ENCODE data around the gene CHST7.

CHST7 gene

GRCh38 chrX:46602468-46603102 lies 29.0 kb downstream of the CHST7 start:
- H3K27me3 ChIP-seq (ENCODE audit: low read depth): no peaks in the 10 kb centered on the region
- in situ Hi-C loops (cut with MboI; ENCODE audit: low sequenced_read_pairs): no loop called here
- no peaks in the 10 kb centered on the region for H3K9me3 ChIP-seq
- peaks cover 19% of the 10 kb centered on the region for H3K36me3 ChIP-seq (replicated peaks)
- DNase-seq (ENCODE audit: low spot score in 2 of 2): no peak
- no peak overlapping the region for H3K4me3 ChIP-seq
- H3K4me1 ChIP-seq: peaks cover 3% of the 10 kb centered on the region; the same call in 1 of the 2 replicates

- in situ Hi-C loops (cut with MboI; ENCODE audit: low sequenced_read_pairs): no loop called here
- no peaks in the 10 kb centered on the region; the same call in 1 of the 2 replicates for H3K36me3 ChIP-seq (replicated peaks)
- H3K4me3 ChIP-seq: no peak overlapping the region
- H3K9me3 ChIP-seq: no peaks in the 10 kb centered on the region
- no peaks in the 10 kb centered on the region for H3K4me1 ChIP-seq
- H3K27me3 ChIP-seq (ENCODE audit: low read depth): no peaks in the 10 kb centered on the region
- no peak for DNase-seq (ENCODE audit: low spot score in 2 of 2)
These were observed 34.4 kb downstream of the CHST7 start for GRCh38 chrX:46607916-46608315.

DNA sequence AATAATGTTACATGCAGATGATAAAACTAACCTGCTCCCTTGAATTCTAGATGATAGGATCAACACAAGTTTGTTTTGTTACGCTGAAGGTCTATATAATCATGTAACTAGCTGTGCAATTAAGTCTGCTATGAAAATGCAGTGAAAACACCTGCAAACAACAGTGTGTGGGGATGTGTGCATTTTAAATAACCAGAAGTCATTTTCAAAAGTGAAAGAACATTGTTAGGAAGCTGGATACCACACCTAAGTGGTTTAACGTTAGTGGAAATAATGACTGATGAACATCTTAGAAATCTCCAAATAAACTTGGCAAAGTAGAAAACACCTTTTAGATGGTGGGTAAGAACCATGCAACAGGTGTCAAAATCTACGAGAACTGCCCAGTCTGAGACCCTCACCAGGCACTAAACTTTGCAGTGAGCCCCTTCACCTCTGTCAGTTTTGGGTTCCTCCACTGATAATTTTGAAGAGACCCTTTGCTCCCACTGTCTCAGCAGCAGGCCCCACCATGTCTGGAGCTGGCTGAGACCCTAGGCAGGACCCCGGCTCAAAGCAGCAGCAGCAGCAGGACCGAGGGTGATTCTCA lies 36.6 kb downstream of the CHST7 start:
- no peak overlapping the region for H3K4me3 ChIP-seq
- H3K4me1 ChIP-seq: no peaks in the 10 kb centered on the region
- H3K27me3 ChIP-seq (ENCODE audit: low read depth): no peaks in the 10 kb centered on the region
- in situ Hi-C loops (cut with MboI; ENCODE audit: low sequenced_read_pairs): no loop called here
- H3K9me3 ChIP-seq: no peaks in the 10 kb centered on the region
- H3K36me3 ChIP-seq (replicated peaks): peaks cover 4% of the 10 kb centered on the region
- DNase-seq (ENCODE audit: low spot score in 2 of 2): no peak

DNA sequence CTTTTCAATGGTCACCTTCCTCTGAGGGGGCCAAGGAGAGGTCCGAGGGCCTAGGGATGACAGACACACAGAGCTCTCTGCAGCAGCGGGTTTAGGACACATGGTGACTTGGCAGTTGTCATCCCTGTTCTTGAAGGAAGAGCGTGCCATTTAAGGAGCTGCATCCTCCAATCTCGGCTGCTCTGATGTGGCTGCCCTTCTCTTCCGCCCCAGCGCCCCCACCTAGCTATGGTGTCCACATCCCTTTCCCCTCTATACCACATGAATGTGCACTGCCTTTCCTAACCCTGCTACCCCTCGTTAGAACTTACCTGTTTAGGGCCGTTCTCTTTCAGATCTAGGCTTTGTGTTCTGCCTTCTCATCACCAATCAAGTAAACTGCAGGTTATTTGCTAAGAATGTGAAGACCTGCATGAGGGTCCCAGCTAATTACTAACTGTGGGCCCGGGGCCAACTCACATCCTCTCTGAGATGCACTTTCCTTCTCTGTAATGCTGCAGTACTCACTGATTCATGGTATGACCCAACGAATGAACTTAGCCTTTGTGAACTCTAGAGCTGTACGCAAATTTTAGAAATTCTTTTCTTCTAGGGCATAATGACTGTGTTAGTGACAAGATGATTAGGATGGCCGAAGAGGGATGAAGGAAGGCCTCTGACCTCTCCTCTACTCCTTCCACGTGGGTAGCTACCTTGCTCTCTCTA lies 38.2 kb downstream of the CHST7 start:
- H3K27me3 ChIP-seq (ENCODE audit: low read depth): no peaks in the 10 kb centered on the region
- peaks cover 4% of the 10 kb centered on the region for H3K36me3 ChIP-seq (replicated peaks)
- no peak overlapping the region for H3K4me3 ChIP-seq
- H3K9me3 ChIP-seq: no peaks in the 10 kb centered on the region
- in situ Hi-C loops (cut with MboI; ENCODE audit: low sequenced_read_pairs): no loop called here
- peaks cover 5% of the 10 kb centered on the region for H3K4me1 ChIP-seq
- DNase-seq (ENCODE audit: low spot score in 2 of 2): no peak

DNA sequence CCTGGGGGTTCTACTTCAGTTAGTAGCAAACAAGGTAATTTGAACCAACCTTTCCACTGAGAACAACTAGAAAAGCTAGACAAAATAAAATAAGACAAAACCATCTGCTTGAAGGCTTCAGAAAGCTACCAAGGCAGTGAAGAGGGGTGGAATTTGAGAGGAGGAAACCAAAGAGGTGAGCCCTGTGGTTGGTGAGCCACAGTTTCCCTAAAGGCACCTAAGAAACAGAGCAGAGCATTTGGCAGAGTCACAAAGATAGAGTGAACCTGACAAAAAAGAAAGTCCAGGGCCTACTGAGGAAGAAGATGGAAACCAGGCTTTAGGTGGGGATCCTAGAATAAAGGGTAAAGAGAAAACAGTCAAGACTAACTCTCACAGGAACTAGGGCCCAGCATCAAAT lies 44.3 kb downstream of the CHST7 start:
- Histone ChIP-seq H3K27me3 (ENCODE audit: low read depth) (no peaks in the 10 kb centered on the region), H3K4me3 (no peak overlapping the region), H3K36me3 (replicated peaks) (peaks cover 11% of the 10 kb centered on the region), H3K4me1 (peaks cover 16% of the 10 kb centered on the region), H3K9me3 (no peaks in the 10 kb centered on the region)
- in situ Hi-C loops (cut with MboI; ENCODE audit: low sequenced_read_pairs): no loop called here
- DNase-seq (ENCODE audit: low spot score in 2 of 2): no peak

- no peak for DNase-seq (ENCODE audit: low spot score in 2 of 2)
- H3K4me1 ChIP-seq: peaks cover 16% of the 10 kb centered on the region
- no peak overlapping the region for H3K4me3 ChIP-seq
- in situ Hi-C loops (cut with MboI; ENCODE audit: low sequenced_read_pairs): no loop called here
- H3K9me3 ChIP-seq: no peaks in the 10 kb centered on the region
- H3K36me3 ChIP-seq (replicated peaks): peaks cover 11% of the 10 kb centered on the region
- no peaks in the 10 kb centered on the region for H3K27me3 ChIP-seq (ENCODE audit: low read depth)
These were observed 45.4 kb downstream of the CHST7 start for GRCh38 chrX:46618947-46619346.

- H3K27me3 ChIP-seq (ENCODE audit: low read depth): no peaks in the 10 kb centered on the region
- in situ Hi-C loops (cut with MboI; ENCODE audit: low sequenced_read_pairs): no loop called here
- H3K4me1 ChIP-seq: peaks cover 16% of the 10 kb centered on the region
- no peak for DNase-seq (ENCODE audit: low spot score in 2 of 2)
- H3K36me3 ChIP-seq (replicated peaks): peaks cover 7% of the 10 kb centered on the region
- H3K4me3 ChIP-seq: no peak overlapping the region
- no peaks in the 10 kb centered on the region for H3K9me3 ChIP-seq
These were observed 46.9 kb downstream of the CHST7 start for GRCh38 chrX:46620505-46620904.

GRCh38 chrX:46621572-46621971 lies 48.0 kb downstream of the CHST7 start:
- in situ Hi-C loops (cut with MboI; ENCODE audit: low sequenced_read_pairs): no loop called here
- Histone ChIP-seq H3K36me3 (replicated peaks) (peaks cover 7% of the 10 kb centered on the region), H3K27me3 (ENCODE audit: low read depth) (no peaks in the 10 kb centered on the region), H3K9me3 (no peaks in the 10 kb centered on the region), H3K4me3 (no peak overlapping the region), H3K4me1 (peaks cover 12% of the 10 kb centered on the region)
- DNase-seq (ENCODE audit: low spot score in 2 of 2): no peak

DNA sequence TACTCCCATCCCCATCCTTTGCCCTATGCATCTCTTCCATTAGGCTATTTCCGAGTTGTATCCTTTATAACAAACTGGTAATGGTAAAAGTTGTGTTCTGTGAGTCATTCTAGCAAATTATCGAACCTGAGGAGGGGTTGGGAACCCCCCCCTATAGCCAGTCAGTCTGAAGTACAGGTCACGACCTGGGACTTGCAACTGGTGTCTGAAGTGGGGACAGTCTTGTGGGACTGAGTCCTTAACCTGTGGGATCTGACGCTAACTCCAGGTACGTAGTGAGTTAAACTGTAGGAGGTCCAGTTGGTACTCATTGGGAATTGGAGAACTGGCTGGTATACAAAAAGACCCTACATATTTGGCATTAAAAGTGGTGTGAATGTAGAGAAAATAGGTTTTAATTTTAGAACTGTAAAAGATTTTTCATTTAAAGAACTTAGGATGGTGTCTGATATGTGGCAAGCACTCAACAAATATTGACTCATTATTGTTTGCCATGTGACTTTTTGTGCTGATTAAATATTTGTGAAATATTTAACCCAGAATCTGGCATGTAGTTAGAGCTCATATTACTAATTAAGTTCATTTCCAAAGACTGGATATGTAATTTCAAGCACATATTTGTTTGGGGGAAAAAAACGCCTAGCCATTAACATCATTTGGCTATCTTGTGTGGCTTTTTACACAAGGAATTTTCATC lies 50.7 kb downstream of the CHST7 start:
- no peak for DNase-seq (ENCODE audit: low spot score in 2 of 2)
- no peak overlapping the region for H3K4me3 ChIP-seq
- in situ Hi-C loops (cut with MboI; ENCODE audit: low sequenced_read_pairs): no loop called here
- no peaks in the 10 kb centered on the region for H3K9me3 ChIP-seq
- H3K27me3 ChIP-seq (ENCODE audit: low read depth): no peaks in the 10 kb centered on the region
- H3K4me1 ChIP-seq: peaks cover 24% of the 10 kb centered on the region
- H3K36me3 ChIP-seq (replicated peaks): peaks cover under 1% of the 10 kb centered on the region; the same call in 1 of the 2 replicates

DNA sequence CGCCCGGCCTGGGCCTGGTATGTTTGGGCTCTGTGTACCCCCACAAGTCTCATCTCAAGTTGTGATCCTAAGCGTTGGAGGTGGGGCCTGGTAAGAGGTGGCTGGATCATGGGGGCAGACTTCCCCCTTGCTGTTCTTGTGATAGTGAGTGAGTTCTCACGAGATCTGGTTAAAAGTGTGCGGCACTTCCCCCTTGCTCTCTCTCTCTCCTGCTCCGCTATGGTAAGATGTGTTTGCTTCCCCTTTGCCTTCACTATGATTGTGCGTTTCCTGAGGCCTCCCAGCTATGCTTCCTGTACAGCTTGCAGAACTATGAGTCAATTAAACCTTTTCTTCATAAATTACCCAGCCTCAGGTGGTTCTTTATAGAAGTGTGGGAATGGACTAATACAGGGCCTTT lies 53.0 kb downstream of the CHST7 start:
- H3K4me1 ChIP-seq: peaks cover 24% of the 10 kb centered on the region
- in situ Hi-C loops (cut with MboI; ENCODE audit: low sequenced_read_pairs): no loop called here
- H3K4me3 ChIP-seq: no peak overlapping the region
- H3K36me3 ChIP-seq (replicated peaks): no peaks in the 10 kb centered on the region
- no peaks in the 10 kb centered on the region for H3K9me3 ChIP-seq
- DNase-seq (ENCODE audit: low spot score in 2 of 2): no peak
- no peaks in the 10 kb centered on the region for H3K27me3 ChIP-seq (ENCODE audit: low read depth)

- Histone ChIP-seq H3K9me3 (no peaks in the 10 kb centered on the region), H3K36me3 (replicated peaks) (no peaks in the 10 kb centered on the region), H3K4me3 (no peak overlapping the region), H3K4me1 (peaks cover 21% of the 10 kb centered on the region), H3K27me3 (ENCODE audit: low read depth) (no peaks in the 10 kb centered on the region)
- DNase-seq (ENCODE audit: low spot score in 2 of 2): no peak
- in situ Hi-C loops (cut with MboI; ENCODE audit: low sequenced_read_pairs): no loop called here
These were observed 53.5 kb downstream of the CHST7 start for GRCh38 chrX:46627062-46627461.

DNA sequence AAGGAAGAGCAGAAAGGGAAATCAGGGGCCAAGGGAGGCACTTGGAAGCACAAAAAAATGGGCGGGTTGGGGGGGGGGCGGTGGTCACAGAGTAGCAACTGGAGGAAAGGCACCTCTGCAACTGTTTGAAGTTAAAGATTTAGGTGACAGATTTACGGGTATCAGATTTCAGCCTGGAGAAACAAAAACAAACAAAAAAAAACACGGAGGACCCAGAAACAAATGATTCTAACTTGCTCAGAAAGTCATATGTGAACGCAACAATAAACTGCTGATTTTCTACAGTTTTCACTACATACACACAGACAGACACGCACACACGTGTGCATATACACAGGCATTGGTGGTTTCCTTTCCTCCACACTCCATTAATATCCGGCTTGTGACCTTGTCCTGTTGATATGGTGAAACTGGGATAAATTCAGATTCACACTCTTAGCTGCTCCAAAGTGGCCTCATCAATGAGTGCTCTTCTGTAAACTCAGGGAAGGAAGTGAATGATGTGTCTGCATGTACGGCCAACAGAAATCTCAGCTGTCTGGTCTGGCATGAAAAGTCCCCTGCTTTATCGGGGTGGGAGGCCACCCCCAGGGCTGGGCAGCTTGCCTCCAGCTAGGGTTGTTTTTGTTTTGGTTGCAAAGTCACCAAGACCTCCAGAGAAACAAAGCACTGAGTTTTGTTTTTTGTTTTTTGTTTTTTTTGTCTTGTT lies 54.3 kb downstream of the CHST7 start:
- Histone ChIP-seq H3K27me3 (ENCODE audit: low read depth) (no peaks in the 10 kb centered on the region), H3K9me3 (no peaks in the 10 kb centered on the region), H3K36me3 (replicated peaks) (no peaks in the 10 kb centered on the region), H3K4me3 (no peak overlapping the region), H3K4me1 (peaks cover 13% of the 10 kb centered on the region)
- in situ Hi-C loops (cut with MboI; ENCODE audit: low sequenced_read_pairs): no loop called here
- DNase-seq (ENCODE audit: low spot score in 2 of 2): no peak

- Histone ChIP-seq H3K4me1 (peaks cover 12% of the 10 kb centered on the region), H3K36me3 (replicated peaks) (no peaks in the 10 kb centered on the region), H3K4me3 (no peak overlapping the region), H3K27me3 (ENCODE audit: low read depth) (no peaks in the 10 kb centered on the region), H3K9me3 (no peaks in the 10 kb centered on the region)
- in situ Hi-C loops (cut with MboI; ENCODE audit: low sequenced_read_pairs): no loop called here
- no peak for DNase-seq (ENCODE audit: low spot score in 2 of 2)
These were observed 55.2 kb downstream of the CHST7 start for GRCh38 chrX:46628460-46629371.

Measured in HAP-1 (cell line).